Measurements from ENCODE around the gene PCMT1. TPM values are rescaled to one million over a fixed set of nuclear protein-coding genes. Genes with fewer than 3 reads are reported as not detected.

Gene PCMT1
- total and polyA plus RNA-seq, 9 of the 15 experiments (the other 6 are each of a cell fraction or from before 2014, with no cell fraction given): 217 to 541 (median 327) TPM

- TF ChIP-seq DLX4 (CRISPR knock-in tag; IDR thresholded peaks at IDR 0.05): no peak
- no peak for TF ChIP-seq E2F5 (CRISPR knock-in tag; IDR thresholded peaks at IDR 0.05)
- TF ChIP-seq KDM4B (IDR thresholded peaks at IDR 0.05; ENCODE audit: borderline replicate concordance in 2 of 2, low read depth in 1 of 2): peak in 1 of 2 experiments; percentile 79; a peak in 1 of 4 replicates
- no peak for TF ChIP-seq CEBPG (CRISPR knock-in tag; IDR thresholded peaks at IDR 0.05)
- TF ChIP-seq CEBPG (tag; conservative IDR thresholded peaks at IDR 0.05 in 1 of 2, IDR thresholded peaks at IDR 0.05 in 1 of 2): no peak
- TF ChIP-seq ZBTB5 (IDR thresholded peaks at IDR 0.05): no peak
- TF ChIP-seq E2F3 (CRISPR knock-in tag; IDR thresholded peaks at IDR 0.05): peak; percentile 54; the same call in 1 of the 2 replicates
- no peak for TF ChIP-seq IFI16 (CRISPR knock-in tag; IDR thresholded peaks at IDR 0.05)
- no peak for TF ChIP-seq HNRNPH1 (optimal IDR thresholded peaks at IDR 0.05; ENCODE audit: low read depth, low read length)
- TF ChIP-seq SMARCE1 (IDR thresholded peaks at IDR 0.05): peak; percentile 73
- TF ChIP-seq ZNF79 (CRISPR knock-in tag; IDR thresholded peaks at IDR 0.05; ENCODE audit: low read depth): no peak
- TF ChIP-seq PTTG1 (tag; IDR thresholded peaks at IDR 0.05; ENCODE audit: low read depth): no peak
- no peak for TF ChIP-seq ELF4 (CRISPR knock-in tag; IDR thresholded peaks at IDR 0.05)
- TF ChIP-seq STAT5A (IDR thresholded peaks at IDR 0.05; ENCODE audit: borderline replicate concordance, low read length): no peak
- TF ChIP-seq ZNF232 (CRISPR knock-in tag; IDR thresholded peaks at IDR 0.05): no peak
- peak; percentile 57 for TF ChIP-seq MAFG (tag; conservative IDR thresholded peaks at IDR 0.05)
- TF ChIP-seq ZNF449 (CRISPR knock-in tag; IDR thresholded peaks at IDR 0.05): no peak
- TF ChIP-seq RFX5 (IDR thresholded peaks at IDR 0.05; ENCODE audit: low read depth, low read length): no peak
- no peak for TF ChIP-seq MYNN (IDR thresholded peaks at IDR 0.05)
- no peak for TF ChIP-seq MYNN (CRISPR knock-in tag; IDR thresholded peaks at IDR 0.05)
- 0 out of 2 replicates have a peak, but pooled peaks have one; percentile 34 for TF ChIP-seq LARP7 (IDR thresholded peaks at IDR 0.05)
- TF ChIP-seq KHSRP (IDR thresholded peaks at IDR 0.05): no peak
- no peak for TF ChIP-seq MECOM (CRISPR knock-in tag; IDR thresholded peaks at IDR 0.05)
- no peak for TF ChIP-seq NCOA4 (IDR thresholded peaks at IDR 0.05; ENCODE audit: partially characterized antibody)
- no peak for TF ChIP-seq ZFP36 (IDR thresholded peaks at IDR 0.05; ENCODE audit: low read depth, low read length, partially characterized antibody)
- no peak for TF ChIP-seq ZNF707 (CRISPR knock-in tag; conservative IDR thresholded peaks at IDR 0.05)
- TF ChIP-seq ETV5 (CRISPR knock-in tag; IDR thresholded peaks at IDR 0.05; ENCODE audit: low read depth): no peak; the same call in 1 of the 2 replicates
Measured at GRCh38 chr6:149746147-149746946, 3.2 kb upstream of the PCMT1 start, which contains the start of gene NUP43 (continued).
